ENCODE data around the gene OR2AG1.
A peak's percentile ranks its signal among the peaks of the same experiment; 100 is the strongest.
"Not testable (repeated sequence)": the region's sequence is repeated elsewhere in the genome, so short reads cannot be mapped to it uniquely, and the experiment has no call there.

OR2AG1 gene

DNA sequence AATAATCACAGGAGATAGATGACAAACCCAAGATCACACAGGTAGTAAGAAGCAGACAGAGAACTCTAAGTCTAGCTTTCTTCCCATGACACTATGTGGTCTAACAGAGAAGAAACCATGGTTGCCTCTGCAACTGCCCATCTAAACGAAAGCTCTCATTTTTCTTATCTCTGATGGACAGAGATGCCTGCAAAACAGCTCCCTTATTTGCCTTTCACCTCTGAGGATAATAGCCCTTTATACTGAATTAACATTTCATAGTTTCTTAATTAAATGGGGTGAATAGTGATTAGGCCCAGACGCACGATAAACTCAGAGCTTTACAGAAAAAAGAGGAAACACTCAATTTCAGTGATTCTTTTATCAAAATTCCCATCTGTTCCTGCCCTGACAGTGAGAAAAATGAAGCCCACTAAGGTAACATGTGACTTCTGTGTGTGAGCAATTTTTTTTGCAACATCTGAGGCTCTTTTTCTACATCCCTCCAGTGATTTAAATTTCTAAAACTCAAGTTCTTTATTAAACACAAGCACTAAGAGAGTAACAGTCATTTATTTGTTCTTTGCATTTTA is 35.6 kb upstream of the OR2AG1 start:
- no peak for TF ChIP-seq JUND (IDR thresholded peaks at IDR 0.05; ENCODE audit: low read depth)
- in situ Hi-C loops (cut with HindIII; ENCODE audit: low pct_unique_long_range_greater_than_20kb, low sequenced_read_pairs) = no loop called here

DNA sequence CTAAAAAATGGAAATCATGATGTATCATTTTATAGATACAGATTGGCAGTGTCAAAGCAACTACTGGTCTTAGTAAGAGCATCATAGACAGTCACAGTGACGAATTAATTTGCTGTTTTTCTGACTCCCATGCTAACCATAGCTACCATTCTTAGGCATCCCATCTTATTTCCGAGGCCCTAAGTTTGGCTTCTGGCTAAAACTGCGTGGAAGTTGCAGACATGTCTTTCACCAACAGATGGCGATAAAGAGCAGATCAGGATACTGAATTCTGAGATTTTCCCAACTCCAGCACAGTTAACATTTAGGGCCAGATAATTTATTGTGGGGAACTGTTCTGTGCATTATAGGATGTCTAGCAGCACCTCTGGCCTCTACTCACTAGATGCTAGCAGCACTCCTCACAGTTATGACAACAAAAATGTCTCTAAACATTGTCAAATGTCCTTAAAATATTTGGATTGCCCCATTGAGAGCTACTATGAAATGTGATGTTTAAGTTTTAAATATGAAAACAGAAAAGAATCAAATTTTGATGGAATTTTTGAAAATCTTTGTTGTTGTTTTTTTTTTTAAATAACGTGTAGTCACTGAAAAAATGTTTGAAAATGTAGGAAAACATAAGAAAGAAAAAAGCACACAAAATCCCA is 27.4 kb upstream of the OR2AG1 start:
- DNase-seq (ENCODE audit: low read depth in 1 of 2, low spot score in 1 of 2) = peak; percentile 12 to 25
- no peak for TF ChIP-seq JUND (IDR thresholded peaks at IDR 0.05; ENCODE audit: low read depth)
- in situ Hi-C loops (cut with HindIII; ENCODE audit: low pct_unique_long_range_greater_than_20kb, low sequenced_read_pairs) = no loop called here

More for the DNA sequence above, 35.6 kb upstream of the OR2AG1 start:
- no peak for DNase-seq (ENCODE audit: low read depth in 1 of 2, low spot score in 1 of 2)

DNA sequence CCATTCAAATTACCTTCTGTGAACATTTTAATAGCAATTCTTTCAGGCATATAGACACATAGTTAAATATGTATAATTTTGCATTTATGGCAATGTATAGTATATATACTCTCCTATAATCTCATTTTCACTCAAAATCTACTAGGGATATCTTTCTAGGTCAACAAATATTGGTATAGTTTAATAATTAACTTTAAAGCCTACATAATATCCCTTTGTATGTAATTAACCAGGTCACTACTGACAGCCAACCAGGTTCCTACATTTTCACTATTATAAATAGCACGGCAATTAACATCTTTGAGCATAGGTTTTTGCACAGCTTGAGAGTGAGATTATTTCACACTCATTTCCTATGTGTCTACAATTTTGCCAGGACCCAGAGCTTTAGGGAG is 26.9 kb upstream of the OR2AG1 start:
- in situ Hi-C loops (cut with HindIII; ENCODE audit: low pct_unique_long_range_greater_than_20kb, low sequenced_read_pairs) = no loop called here

DNA sequence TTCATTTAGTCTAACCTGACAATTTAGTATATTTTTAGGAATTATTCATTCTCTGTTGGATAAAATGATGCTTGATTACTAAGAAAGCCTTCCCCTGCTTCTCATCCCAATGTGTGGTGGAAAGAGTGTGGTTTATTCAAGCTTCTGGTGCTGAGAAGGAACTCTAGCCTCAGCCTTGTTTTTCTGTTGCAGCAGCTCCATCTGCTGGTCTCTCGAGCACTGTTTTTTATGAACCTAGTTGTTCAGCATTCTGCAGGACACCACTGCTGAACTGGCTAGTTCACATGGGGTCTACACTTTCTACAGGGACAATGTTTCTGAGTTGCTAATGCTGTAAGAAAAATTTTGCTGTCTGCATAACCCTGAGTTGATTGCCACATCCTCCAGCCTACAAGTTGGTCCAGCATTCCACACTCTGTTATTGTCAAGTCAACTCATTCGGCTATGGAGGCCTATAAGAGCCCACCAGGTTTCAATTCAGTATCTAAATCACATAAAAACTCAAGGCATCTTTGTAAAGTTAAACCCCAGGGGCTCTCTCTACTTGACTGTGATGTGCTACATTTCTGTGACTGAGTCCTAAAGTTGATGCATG is 25.4 kb upstream of the OR2AG1 start:
- TF ChIP-seq JUND (IDR thresholded peaks at IDR 0.05; ENCODE audit: low read depth) = no peak
- DNase-seq (ENCODE audit: low read depth in 1 of 2, low spot score in 1 of 2) = peak; percentile 18 to 63
- in situ Hi-C loops (cut with HindIII; ENCODE audit: low pct_unique_long_range_greater_than_20kb, low sequenced_read_pairs) = no loop called here

More for the DNA sequence above, 26.9 kb upstream of the OR2AG1 start:
- no peak for TF ChIP-seq JUND (IDR thresholded peaks at IDR 0.05; ENCODE audit: low read depth)
- DNase-seq (ENCODE audit: low read depth in 1 of 2, low spot score in 1 of 2) = no peak

DNA sequence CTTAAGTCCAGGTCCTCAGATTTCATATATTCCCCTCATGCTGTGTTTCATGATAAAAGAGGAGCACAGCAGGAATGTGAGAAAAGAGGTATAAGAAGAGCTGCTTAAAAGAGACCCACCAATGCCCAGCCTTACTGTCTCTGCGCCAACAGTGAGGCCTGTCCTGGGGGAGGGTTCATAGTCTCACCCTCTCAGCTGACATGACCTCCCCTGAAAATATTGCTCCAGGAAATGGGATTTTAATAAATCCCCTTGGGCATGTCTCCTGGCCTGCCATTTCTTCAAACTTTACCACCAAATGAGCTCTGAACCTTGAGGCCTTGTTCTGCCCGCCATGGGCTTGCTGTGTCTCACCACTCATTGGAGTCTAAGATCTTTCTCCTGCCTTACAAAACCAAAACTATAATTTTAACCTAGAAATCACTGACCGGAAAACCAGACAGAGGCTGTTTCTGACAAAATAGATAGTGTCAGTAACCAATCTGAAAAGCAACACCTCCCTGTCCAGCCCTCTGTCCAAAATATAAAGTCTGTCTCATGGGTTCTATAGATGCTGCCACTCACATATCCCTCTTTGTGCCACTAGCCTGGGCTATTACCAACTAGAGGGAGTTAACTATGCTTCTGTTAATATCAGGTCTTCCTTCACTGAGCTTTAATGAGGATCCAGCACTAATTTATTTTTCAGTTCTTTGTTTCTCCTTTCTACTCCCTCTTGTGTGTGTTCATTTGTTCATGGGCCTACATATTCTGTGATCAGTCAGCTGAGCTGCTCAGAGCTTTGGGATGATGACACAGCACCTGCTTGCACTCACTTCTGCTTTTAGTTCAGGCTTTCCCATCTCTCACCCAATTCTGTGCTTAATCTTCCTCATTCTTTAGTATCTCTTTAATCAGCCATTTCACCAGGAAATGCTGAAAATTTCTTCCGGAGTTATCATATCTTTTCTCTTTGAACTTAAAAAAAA is 10.6 kb upstream of the OR2AG1 start, which contains the start of gene OR2AG2:
OR2AG2 (minus strand) TSS at position 51 of the 968 bp plus-strand sequence. CDS start 3,019 bp downstream, outside the sequence.
- in situ Hi-C loops (cut with HindIII; ENCODE audit: low pct_unique_long_range_greater_than_20kb, low sequenced_read_pairs) = no loop called here
- no peak for DNase-seq (ENCODE audit: low read depth in 1 of 2, low spot score in 1 of 2)

DNA sequence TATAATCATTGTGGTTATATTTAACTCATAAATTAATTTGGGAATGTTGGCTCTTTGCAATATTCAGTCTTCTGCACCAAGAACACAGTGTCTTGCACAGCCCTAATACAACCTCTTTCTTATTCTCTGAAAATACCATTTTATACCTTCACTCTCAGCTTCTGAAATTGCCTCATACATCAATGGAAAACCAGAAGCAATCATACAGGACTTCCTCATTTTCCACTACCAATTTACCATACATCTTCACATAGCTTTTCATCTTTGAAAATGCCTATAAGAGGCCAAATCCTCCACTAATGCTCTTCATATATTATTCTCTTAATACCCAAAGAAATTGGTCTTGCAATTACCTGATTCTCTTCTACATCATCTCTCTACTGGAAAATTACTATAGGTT is 4.3 kb upstream of the OR2AG1 start:
- in situ Hi-C loops (cut with HindIII; ENCODE audit: low pct_unique_long_range_greater_than_20kb, low sequenced_read_pairs) = no loop called here
- TF ChIP-seq JUND (IDR thresholded peaks at IDR 0.05; ENCODE audit: low read depth) = no peak
- DNase-seq (ENCODE audit: low read depth in 1 of 2, low spot score in 1 of 2) = no peak

More for the DNA sequence above, 10.6 kb upstream of the OR2AG1 start, which contains the start of gene OR2AG2:
- no peak for TF ChIP-seq JUND (IDR thresholded peaks at IDR 0.05; ENCODE audit: low read depth)

DNA sequence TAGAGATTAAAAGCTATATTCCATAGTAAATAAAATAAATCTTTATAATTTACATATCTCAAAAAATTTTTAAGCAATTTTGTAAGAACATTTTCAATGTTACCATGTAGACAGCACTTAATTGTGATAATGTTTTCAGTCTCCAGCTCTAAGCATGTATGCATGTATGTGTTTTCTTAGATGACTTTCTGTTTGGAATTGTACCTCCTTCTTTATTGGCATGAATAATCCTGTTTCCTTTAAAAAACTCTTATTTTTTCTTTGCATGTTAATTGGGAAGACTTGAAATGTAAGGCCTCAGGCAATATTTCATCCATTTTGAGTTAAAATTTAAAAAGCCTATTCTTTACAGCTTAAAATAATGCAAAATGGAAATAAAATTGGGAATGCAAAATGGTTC is 2.0 kb upstream of the OR2AG1 start:
- no peak for TF ChIP-seq JUND (IDR thresholded peaks at IDR 0.05; ENCODE audit: low read depth)
- in situ Hi-C loops (cut with HindIII; ENCODE audit: low pct_unique_long_range_greater_than_20kb, low sequenced_read_pairs) = no loop called here
- DNase-seq (ENCODE audit: low read depth in 1 of 2, low spot score in 1 of 2) = no peak

DNA sequence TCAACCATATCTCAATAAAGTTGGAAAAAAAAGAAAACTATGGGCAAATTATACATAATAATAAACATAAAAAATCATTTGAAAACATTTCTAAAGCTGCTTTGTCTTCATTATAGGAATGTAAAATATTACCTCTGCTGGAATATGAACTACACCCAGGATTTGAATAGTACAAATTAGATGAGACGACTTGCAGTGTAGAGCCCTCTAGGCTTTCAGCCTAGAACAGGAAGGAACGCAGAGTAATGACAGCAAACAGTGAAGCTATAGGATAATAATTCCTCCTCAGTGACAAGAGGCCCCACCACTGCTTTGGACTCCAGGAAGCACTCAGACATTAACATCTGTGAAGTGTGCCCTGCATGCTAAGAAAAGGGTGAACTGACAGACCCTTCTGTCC is 7.7 kb downstream of the OR2AG1 start:
- no peak for TF ChIP-seq JUND (IDR thresholded peaks at IDR 0.05; ENCODE audit: low read depth)
- no peak for DNase-seq (ENCODE audit: low read depth in 1 of 2, low spot score in 1 of 2)
- in situ Hi-C loops (cut with HindIII; ENCODE audit: low pct_unique_long_range_greater_than_20kb, low sequenced_read_pairs) = no loop called here

DNA sequence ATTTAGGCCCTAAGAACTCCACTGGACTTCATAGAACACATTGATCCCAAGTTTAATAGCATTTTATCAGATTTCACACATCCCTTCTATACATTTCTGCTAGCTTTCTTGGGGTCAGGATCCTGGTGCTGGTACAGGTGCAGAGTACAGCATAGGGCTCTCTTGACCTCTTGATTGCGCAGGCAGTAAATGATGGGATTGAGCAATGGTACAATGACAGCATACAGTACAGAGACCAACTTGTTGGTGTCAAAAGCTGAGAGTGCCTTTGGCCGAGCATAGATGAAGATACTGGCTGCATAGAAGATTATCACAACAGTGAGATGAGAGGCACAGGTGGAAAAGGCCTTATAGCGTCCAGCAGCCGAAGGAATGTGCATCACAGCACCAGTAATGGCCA is 11.8 kb downstream of the OR2AG1 start:
- in situ Hi-C loops (cut with HindIII; ENCODE audit: low pct_unique_long_range_greater_than_20kb, low sequenced_read_pairs) = no loop called here
- DNase-seq (ENCODE audit: low read depth in 1 of 2, low spot score in 1 of 2) = no peak
- no peak for TF ChIP-seq JUND (IDR thresholded peaks at IDR 0.05; ENCODE audit: low read depth)

DNA sequence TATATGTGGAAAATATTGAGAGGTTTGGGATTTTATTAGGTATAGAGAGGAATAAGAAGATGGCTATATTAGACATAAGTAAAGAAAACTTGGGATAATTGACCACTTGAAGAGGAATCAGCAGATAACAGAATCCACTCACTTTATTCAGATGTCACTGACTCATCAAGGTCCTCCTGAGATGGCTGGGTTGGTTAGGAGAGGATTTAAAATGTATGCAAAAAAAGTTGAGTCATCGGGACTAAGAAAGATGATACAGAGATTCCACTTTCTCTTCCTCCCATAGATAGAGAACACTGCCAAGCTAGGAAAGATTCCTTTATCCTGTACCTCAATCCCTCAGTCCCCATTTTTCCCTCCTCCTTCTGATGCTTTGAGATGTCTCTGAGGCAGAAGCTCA is 16.6 kb downstream of the OR2AG1 start, which contains the start of gene OR6A2:
OR6A2 (minus strand) TSS at position 288 of the 400 bp plus-strand sequence. CDS start 3,981 bp downstream, outside the sequence.
- DNase-seq (ENCODE audit: low read depth in 1 of 2, low spot score in 1 of 2) = no peak
- in situ Hi-C loops (cut with HindIII; ENCODE audit: low pct_unique_long_range_greater_than_20kb, low sequenced_read_pairs) = no loop called here
- no peak for TF ChIP-seq JUND (IDR thresholded peaks at IDR 0.05; ENCODE audit: low read depth)

DNA sequence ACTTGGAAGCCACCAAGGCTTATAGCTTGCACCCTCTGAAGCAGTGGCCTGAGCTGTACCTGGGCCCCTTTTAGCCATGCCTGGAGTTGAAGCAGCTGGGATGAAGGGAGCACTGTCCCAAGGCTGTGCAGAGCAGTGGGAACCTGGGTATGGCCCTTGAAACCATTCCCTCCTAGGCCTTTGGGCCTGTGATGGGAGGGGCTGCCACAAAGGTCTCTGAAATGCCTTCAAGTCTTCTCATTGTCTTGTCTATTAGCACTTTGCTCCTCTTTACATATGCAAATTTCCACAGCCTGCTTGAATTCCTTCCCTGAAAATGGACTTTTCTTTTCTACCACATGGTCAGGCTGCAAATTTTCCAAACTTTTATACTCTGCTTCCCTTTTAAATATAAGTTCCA is 18.3 kb downstream of the OR2AG1 start:
- DNase-seq (ENCODE audit: low read depth in 1 of 2, low spot score in 1 of 2); in situ Hi-C loops (cut with HindIII; ENCODE audit: low pct_unique_long_range_greater_than_20kb, low sequenced_read_pairs): not testable (repeated sequence)

DNA sequence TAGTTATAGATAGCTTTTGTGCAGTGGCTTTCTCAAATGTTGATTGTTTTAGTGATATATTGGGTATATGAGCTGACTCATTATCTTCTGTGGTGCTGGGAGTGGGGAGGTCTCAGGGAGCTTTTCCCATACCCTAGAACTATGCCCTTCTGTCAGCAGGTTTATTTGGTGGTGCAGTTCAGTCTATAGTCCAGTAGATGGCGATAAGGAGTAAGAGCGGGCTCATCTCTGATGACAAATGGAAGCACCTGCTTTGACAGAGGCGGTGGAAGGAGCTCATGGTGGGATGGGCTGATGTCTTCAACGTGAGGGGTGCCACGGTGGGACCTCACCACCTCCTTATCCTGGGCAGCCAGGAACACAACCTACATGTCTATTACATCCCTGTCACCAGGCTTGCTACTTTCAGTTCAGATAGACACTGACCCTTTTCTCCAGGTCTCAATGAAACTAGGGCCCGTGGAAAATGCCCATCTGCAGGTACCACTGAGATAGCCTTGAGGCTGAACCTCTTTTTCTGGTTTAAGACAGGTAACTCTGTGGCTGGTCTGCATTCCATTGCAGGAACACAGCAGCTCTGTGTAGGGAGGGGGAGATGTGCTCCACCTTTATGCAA is 29.7 kb downstream of the OR2AG1 start:
- peak; percentile 11 to 51 for DNase-seq (ENCODE audit: low read depth in 1 of 2, low spot score in 1 of 2)
- no peak for TF ChIP-seq JUND (IDR thresholded peaks at IDR 0.05; ENCODE audit: low read depth)
- in situ Hi-C loops (cut with HindIII; ENCODE audit: low pct_unique_long_range_greater_than_20kb, low sequenced_read_pairs) = no loop called here

Data from T47D (cell line).